PC-9 (cell line): ENCODE data around the gene TCEANC2.

Experiments used
- EZH2 ChIP-seq: fragments of 200-600 bp; sonication (generic); IDR thresholded peaks from 2 replicates; pipeline ENCODE4 v1.8.0; 2017; ENCODE audit warnings: antibody characterized with exemption, low read depth
- TF ChIP-seq, protein P1 (sequence below): fragments of 200-600 bp; sonication (generic); conservative IDR thresholded peaks from 2 replicates; pipeline ENCODE4 v1.6.1; 2017; ENCODE audit warnings: mixed run types, antibody characterized with exemption, mild to moderate bottlenecking, moderate library complexity

DNA sequence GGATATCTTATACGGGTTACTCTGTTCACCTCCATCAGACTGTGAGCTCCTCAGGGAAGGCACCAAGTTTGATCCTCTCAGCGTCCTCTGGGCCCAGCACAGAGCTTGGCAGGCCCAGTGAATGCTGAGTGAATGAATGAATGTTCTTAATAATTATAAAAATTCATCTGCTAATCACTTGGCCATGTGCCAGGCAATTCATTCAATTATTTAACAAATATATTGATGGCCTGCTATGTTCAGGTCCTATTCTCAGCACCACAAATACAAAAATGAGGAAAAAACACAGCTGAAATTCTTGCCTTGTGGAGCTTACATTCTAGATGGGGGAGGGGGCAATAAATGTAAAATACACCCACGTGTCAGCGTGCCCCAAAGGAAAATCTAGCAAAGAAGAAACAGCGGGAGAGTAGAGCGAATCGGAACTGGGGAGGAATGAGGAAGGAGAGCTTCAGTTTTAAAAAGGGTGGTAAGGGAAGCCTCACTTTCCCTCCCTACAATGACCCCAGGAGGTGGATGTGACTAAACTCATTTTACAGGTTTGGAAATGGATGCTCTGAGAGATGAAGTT, 83.6 kb downstream of the TCEANC2 start:
- TF ChIP-seq, protein P1, sequence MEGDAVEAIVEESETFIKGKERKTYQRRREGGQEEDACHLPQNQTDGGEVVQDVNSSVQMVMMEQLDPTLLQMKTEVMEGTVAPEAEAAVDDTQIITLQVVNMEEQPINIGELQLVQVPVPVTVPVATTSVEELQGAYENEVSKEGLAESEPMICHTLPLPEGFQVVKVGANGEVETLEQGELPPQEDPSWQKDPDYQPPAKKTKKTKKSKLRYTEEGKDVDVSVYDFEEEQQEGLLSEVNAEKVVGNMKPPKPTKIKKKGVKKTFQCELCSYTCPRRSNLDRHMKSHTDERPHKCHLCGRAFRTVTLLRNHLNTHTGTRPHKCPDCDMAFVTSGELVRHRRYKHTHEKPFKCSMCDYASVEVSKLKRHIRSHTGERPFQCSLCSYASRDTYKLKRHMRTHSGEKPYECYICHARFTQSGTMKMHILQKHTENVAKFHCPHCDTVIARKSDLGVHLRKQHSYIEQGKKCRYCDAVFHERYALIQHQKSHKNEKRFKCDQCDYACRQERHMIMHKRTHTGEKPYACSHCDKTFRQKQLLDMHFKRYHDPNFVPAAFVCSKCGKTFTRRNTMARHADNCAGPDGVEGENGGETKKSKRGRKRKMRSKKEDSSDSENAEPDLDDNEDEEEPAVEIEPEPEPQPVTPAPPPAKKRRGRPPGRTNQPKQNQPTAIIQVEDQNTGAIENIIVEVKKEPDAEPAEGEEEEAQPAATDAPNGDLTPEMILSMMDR = no peak
- no peak for TF ChIP-seq EZH2
